Esophagus muscularis mucosa (tissue), 4 donors: ENCODE data around the gene PRKACA. TPM values are rescaled to one million over a fixed set of nuclear protein-coding genes. Genes with fewer than 3 reads are reported as not detected.

Experiments
- DNase-seq: peaks from one replicate; pipeline ENCODE4 v3.0.0-alpha.2; 2017; ENCODE audit errors: extremely low spot score
- H3K27ac ChIP-seq, 4 donors: fragments of 200-600 bp; sonication (generic); replicated peaks in 1 of 4; 1 replicate in 3 of 4; 2 replicates in 1 of 4; pipeline ENCODE4 v1.5.1; 2016 to 2019; ENCODE audit warnings: mild to moderate bottlenecking in 1 of 4
- H3K27me3 ChIP-seq, 4 donors: fragments of 200-600 bp; sonication (generic); one replicate each; pipeline versions ENCODE4 v1.5.1 to v1.6.0; 2016 to 2019
- H3K36me3 ChIP-seq, 4 donors: fragments of 200-600 bp; sonication (generic); one replicate each; pipeline ENCODE4 v1.5.1; 2016 to 2019
- H3K4me1 ChIP-seq, 4 donors: fragments of 200-600 bp; sonication (generic); one replicate each; pipeline ENCODE4 v1.5.1; 2016 to 2019
- H3K4me3 ChIP-seq, 4 donors: fragments of 200-600 bp; sonication (generic); 1 replicate in 2 of 4; 2 replicates in 2 of 4; pipeline ENCODE4 v1.5.1; 2016 to 2019; ENCODE audit warnings: mild to moderate bottlenecking in 4 of 4, moderate library complexity in 1 of 4
- H3K9me3 ChIP-seq, 4 donors: fragments of 200-600 bp; sonication (generic); 1 replicate in 3 of 4; 2 replicates in 1 of 4; pipeline ENCODE4 v1.5.1; 2016 to 2019
- CTCF ChIP-seq, 3 experiments: fragments of 200-600 bp in 2 of 3; fragments of 450-650 bp in 1 of 3; sonication (generic) in 2 of 3; IDR thresholded peaks; one replicate each; pipeline ENCODE4 v1.5.1; 2017 to 2019; ENCODE audit warnings: antibody characterized with exemption in 3 of 3, mild to moderate bottlenecking in 2 of 3, moderate library complexity in 1 of 3
- EP300 ChIP-seq: sonication (generic); formaldehyde crosslinking; IDR thresholded peaks from one replicate; pipeline ENCODE4 v1.6.1; 2017; ENCODE audit warnings: antibody characterized with exemption
- POLR2A ChIP-seq: fragments of 450-650 bp; IDR thresholded peaks from one replicate; pipeline ENCODE4 v1.6.1; 2017; ENCODE audit warnings: antibody characterized with exemption, moderate library complexity, mild to moderate bottlenecking, low read depth
- POLR2AphosphoS5 ChIP-seq, 2 donors: sonication (generic); formaldehyde crosslinking; IDR thresholded peaks; one replicate each; pipeline ENCODE4 v1.6.1; 2017; ENCODE audit warnings: antibody characterized with exemption in 2 of 2
- WGBS: methylation state at CpG from one replicate; pipeline ENCODE4 v1.1.5; 2018; 5-methylcytosine and 5-hydroxymethylcytosine counted together
- intact Hi-C: fragments of 100-400 bp; cut with DNase I; formaldehyde crosslinking; loops from one replicate; pipeline ENCODE4 v1.15.1; 2023
- total RNA-seq, 4 donors: library from RNA; depleted of rRNA; stranded (reverse); fragments of >200 nt; gene quantifications; one replicate each; pipeline versions ENCODE4 v1.1.0 to v1.2.1, GENCODE V29; 2016

The PRKACA gene
- total RNA-seq, 4 donors from 2014 or later: 76.0 to 125 (median 93.3) TPM

GRCh38 chr19:14152713-14153112 lies 35.2 kb upstream of the PRKACA start:
- peaks cover 30 to 65% (median 53%) of the 10 kb centered on the region in 4 donors for H3K36me3 ChIP-seq
- H3K27me3 ChIP-seq: no peaks in the 10 kb centered on the region
- H3K27ac ChIP-seq: no peak overlapping the region
- DNase-seq: no peak
- no peak overlapping the region for H3K4me3 ChIP-seq
- TF ChIP-seq POLR2A: no peak
- TF ChIP-seq CTCF (IDR thresholded peaks at IDR 0.05): no peak
- TF ChIP-seq POLR2AphosphoS5 (IDR thresholded peaks at IDR 0.05): no peak
- TF ChIP-seq EP300: no peak
- WGBS: 90% methylated on average over 12 of the region's 12 CpGs
- intact Hi-C loops: no loop called here
- no peaks in the 10 kb centered on the region for H3K9me3 ChIP-seq
- H3K4me1 ChIP-seq: peaks cover 27 to 32% (median 32%) of the 10 kb centered on the region in 4 donors

- Histone ChIP-seq H3K9me3 (no peaks in the 10 kb centered on the region), H3K4me3 (no peak overlapping the region), H3K27me3 (no peaks in the 10 kb centered on the region), H3K36me3 (peaks cover 13 to 48% (median 36%) of the 10 kb centered on the region in 4 donors), H3K27ac (peak overlapping the region; percentile 74 to 80 (median 78)), H3K4me1 (peaks cover 27 to 32% (median 32%) of the 10 kb centered on the region in 4 donors)
- intact Hi-C loops: no loop called here
- no peak for DNase-seq
- WGBS: no CpG with 5 or more reads among the region's 47 CpGs
- TF ChIP-seq POLR2A: no peak
- no peak for TF ChIP-seq EP300
- no peak for TF ChIP-seq POLR2AphosphoS5 (IDR thresholded peaks at IDR 0.05)
- TF ChIP-seq CTCF (IDR thresholded peaks at IDR 0.05): no peak
These were observed 33.5 kb upstream of the PRKACA start for GRCh38 chr19:14150770-14151661.

- H3K9me3 ChIP-seq: no peaks in the 10 kb centered on the region
- 19% methylated on average over 5 of the region's 10 CpGs for WGBS
- H3K4me3 ChIP-seq: peak overlapping the region; percentile 19 to 35 (median 30)
- H3K27me3 ChIP-seq: no peaks in the 10 kb centered on the region
- no peak for DNase-seq
- peak overlapping the region; percentile 74 to 80 (median 78) for H3K27ac ChIP-seq
- peaks cover 27 to 32% (median 32%) of the 10 kb centered on the region in 4 donors for H3K4me1 ChIP-seq
- H3K36me3 ChIP-seq: peaks cover 11 to 40% (median 28%) of the 10 kb centered on the region in 4 donors
- TF ChIP-seq CTCF (IDR thresholded peaks at IDR 0.05): no peak
- no peak for TF ChIP-seq EP300
- TF ChIP-seq POLR2A: no peak
- no peak for TF ChIP-seq POLR2AphosphoS5 (IDR thresholded peaks at IDR 0.05)
- intact Hi-C loops: no loop called here
These were observed 32.6 kb upstream of the PRKACA start for GRCh38 chr19:14150041-14150769.

- intact Hi-C loops: loop anchor here (2.0 to 10.0 kb wide), 5 partner anchors 53 to 325 kb away; partner anchors contain the start of gene PTGER1
- peak overlapping the region; percentile 19 to 35 (median 30) for H3K4me3 ChIP-seq
- peaks cover 10 to 33% (median 21%) of the 10 kb centered on the region in 4 donors for H3K36me3 ChIP-seq
These were observed 32.0 kb upstream of the PRKACA start for GRCh38 chr19:14149509-14149994.

More at GRCh38 chr19:14149509-14149994, 32.0 kb upstream of the PRKACA start:
- 6% methylated on average over 21 of the region's 21 CpGs for WGBS
- no peaks in the 10 kb centered on the region for H3K9me3 ChIP-seq
- TF ChIP-seq POLR2AphosphoS5 (IDR thresholded peaks at IDR 0.05): peak in 1 of 2 donors; percentile 33
- no peak for TF ChIP-seq EP300
- no peaks in the 10 kb centered on the region for H3K27me3 ChIP-seq
- peak; percentile 96 for DNase-seq
- peak overlapping the region; percentile 74 to 80 (median 78) for H3K27ac ChIP-seq
- H3K4me1 ChIP-seq: peaks cover 27 to 32% (median 32%) of the 10 kb centered on the region in 4 donors
